ENCODE data around the gene FLCN. TPM values are rescaled to one million over a fixed set of nuclear protein-coding genes. Genes with fewer than 3 reads are reported as not detected.

FLCN gene
- total and polyA plus RNA-seq, 2 experiments from 2014 or later = 12.1 to 36.6 TPM

- Histone ChIP-seq H3K4me3 (peak overlapping the region; percentile 79), H3K27me3 (ENCODE audit: insufficient read depth) (no peaks in the 10 kb centered on the region), H4K20me1 (replicated peaks; ENCODE audit: insufficient read depth) (peaks cover 45% of the 10 kb centered on the region), H3K36me3 (ENCODE audit: insufficient read depth) (peaks cover 8% of the 10 kb centered on the region; the same call in 1 of the 2 replicates), H2AFZ (no peak overlapping the region), H3K4me2 (peak overlapping the region; percentile 85), H3F3A (replicated peaks; ENCODE audit: low read depth) (no peaks in the 10 kb centered on the region), H3K27ac (ENCODE audit: low read depth) (peak overlapping the region; percentile 21; the same call in 1 of the 2 replicates), H3K4me1 (ENCODE audit: insufficient read depth) (peaks cover 13% of the 10 kb centered on the region), H3K9me2 (ENCODE audit: insufficient read depth) (no peaks in the 10 kb centered on the region), H3K79me2 (replicated peaks; ENCODE audit: insufficient read depth) (peaks cover 62% of the 10 kb centered on the region)
- Mint-ChIP-seq H3K9me3 (no peaks in the 10 kb centered on the region), H3K36me3 (ENCODE audit: low read depth) (peaks cover 14% of the 10 kb centered on the region), H3K27me3 (ENCODE audit: insufficient read depth, low read depth, poor library complexity) (peaks cover 8% of the 10 kb centered on the region), H3K4me3 (peak overlapping the region; percentile 97), H3K4me1 (peaks cover 19% of the 10 kb centered on the region; the same call in 2 of the 3 replicates), H3K27ac (0 out of 2 replicates have a peak overlapping the region, but pooled peaks have one; percentile 15)
- no peak for ATAC-seq
- DNase-seq (ENCODE audit: low spot score) = no peak
- TF ChIP-seq EZH2phosphoT487 (IDR thresholded peaks at IDR 0.05; ENCODE audit: unreplicated experiment) (no peak), ZNF462 (CRISPR knock-in tag; IDR thresholded peaks at IDR 0.05) (no peak), ZNF114 (CRISPR knock-in tag; IDR thresholded peaks at IDR 0.05) (no peak), NANOG (IDR thresholded peaks at IDR 0.05; ENCODE audit: borderline replicate concordance) (no peak), STAT1 (IDR thresholded peaks at IDR 0.05; ENCODE audit: unreplicated experiment) (no peak), CREB1 (CRISPR knock-in tag; IDR thresholded peaks at IDR 0.05; ENCODE audit: low read depth) (no peak), EZH2 (IDR thresholded peaks at IDR 0.05; ENCODE audit: low read depth, unreplicated experiment) (no peak), ZNF331 (CRISPR knock-in tag; IDR thresholded peaks at IDR 0.05; ENCODE audit: low read depth) (no peak), REST (IDR thresholded peaks at IDR 0.05; ENCODE audit: unreplicated experiment) (no peak), CTCF (conservative IDR thresholded peaks at IDR 0.05; ENCODE audit: low read depth in 2 of 2) (no peak), POLR2AphosphoS5 (IDR thresholded peaks at IDR 0.05; ENCODE audit: low read depth) (no peak), JUNB (IDR thresholded peaks at IDR 0.05; ENCODE audit: unreplicated experiment) (no peak)
- TF ChIP-seq, protein P1, sequence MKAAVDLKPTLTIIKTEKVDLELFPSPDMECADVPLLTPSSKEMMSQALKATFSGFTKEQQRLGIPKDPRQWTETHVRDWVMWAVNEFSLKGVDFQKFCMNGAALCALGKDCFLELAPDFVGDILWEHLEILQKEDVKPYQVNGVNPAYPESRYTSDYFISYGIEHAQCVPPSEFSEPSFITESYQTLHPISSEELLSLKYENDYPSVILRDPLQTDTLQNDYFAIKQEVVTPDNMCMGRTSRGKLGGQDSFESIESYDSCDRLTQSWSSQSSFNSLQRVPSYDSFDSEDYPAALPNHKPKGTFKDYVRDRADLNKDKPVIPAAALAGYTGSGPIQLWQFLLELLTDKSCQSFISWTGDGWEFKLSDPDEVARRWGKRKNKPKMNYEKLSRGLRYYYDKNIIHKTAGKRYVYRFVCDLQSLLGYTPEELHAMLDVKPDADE (IDR thresholded peaks at IDR 0.05) = no peak
These were observed 42.3 kb upstream of the FLCN start for GRCh38 chr17:17279316-17279715.

Measured in GM23338 (cell line).